CD14-positive monocyte (primary cell): Measurements from ENCODE around the gene OGFRL1. TPM values are rescaled to one million over a fixed set of nuclear protein-coding genes. Genes with fewer than 3 reads are reported as not detected.
A peak's percentile ranks its signal among the peaks of the same experiment; 100 is the strongest.

Experiments
- DNase-seq, 3 donors: peaks; one replicate each; pipeline ENCODE4 v3.0.0-alpha.2; 2011 to 2022
- H2AFZ ChIP-seq: 2 replicates; pipeline ENCODE4 v1.6.0; 2012; ENCODE audit warnings: mild to moderate bottlenecking, low read depth, low read length, inconsistent platforms; ENCODE audit not compliant: insufficient read depth, poor library complexity, severe bottlenecking
- H3K27ac ChIP-seq, 2 donors: 1 replicate in 1 of 2; 2 replicates in 1 of 2; pipeline ENCODE4 v1.5.1; 2012 to 2013; ENCODE audit warnings: low read length in 2 of 2, control low read depth in 1 of 2, inconsistent platforms in 1 of 2, low read depth in 1 of 2, mild to moderate bottlenecking in 1 of 2
- H3K27me3 ChIP-seq, 2 donors: one replicate each; pipeline versions ENCODE4 v1.6.0 to v1.6.1; 2011 to 2013; ENCODE audit warnings: low read length in 2 of 2; ENCODE audit not compliant: control insufficient read depth in 2 of 2, insufficient read depth in 2 of 2
- H3K36me3 ChIP-seq, 2 donors: replicated peaks in 1 of 2; 1 replicate in 1 of 2; 2 replicates in 1 of 2; pipeline versions ENCODE4 v1.5.1 to v1.6.1; 2012 to 2013; ENCODE audit warnings: low read length in 2 of 2, control low read depth in 1 of 2, inconsistent platforms in 1 of 2, mild to moderate bottlenecking in 1 of 2; ENCODE audit not compliant: insufficient read depth in 2 of 2, control insufficient read depth in 1 of 2
- H3K4me1 ChIP-seq, 2 donors: 1 replicate in 1 of 2; 2 replicates in 1 of 2; pipeline versions ENCODE4 v1.5.1 to v1.6.1; 2012 to 2013; ENCODE audit warnings: low read length in 2 of 2, control low read depth in 1 of 2, inconsistent platforms in 1 of 2, mild to moderate bottlenecking in 1 of 2, moderate library complexity in 1 of 2; ENCODE audit not compliant: insufficient read depth in 2 of 2, control insufficient read depth in 1 of 2
- H3K4me2 ChIP-seq: replicated peaks from 2 replicates; pipeline ENCODE3; 2012; ENCODE audit warnings: low read length, moderate library complexity, mild to moderate bottlenecking; ENCODE audit not compliant: poor library complexity, severe bottlenecking; ENCODE audit errors: extremely low read depth
- H3K4me3 ChIP-seq, 3 experiments: fragments of 200-600 bp in 1 of 3; sonication (generic) in 1 of 3; replicated peaks in 1 of 3; 1 replicate in 2 of 3; 2 replicates in 1 of 3; pipeline ENCODE4 v1.5.1; 2011 to 2013; ENCODE audit warnings: low read length in 3 of 3, mild to moderate bottlenecking in 3 of 3, control low read depth in 2 of 3, low read depth in 2 of 3, inconsistent platforms in 1 of 3, moderate library complexity in 1 of 3
- H3K79me2 ChIP-seq: 2 replicates; pipeline ENCODE4 v1.6.0; 2012; ENCODE audit warnings: mild to moderate bottlenecking, control low read depth, inconsistent platforms, low read length, moderate library complexity; ENCODE audit not compliant: insufficient read depth
- H3K9ac ChIP-seq: 2 replicates; pipeline ENCODE4 v1.6.0; 2017; ENCODE audit warnings: low read length, mild to moderate bottlenecking; ENCODE audit not compliant: insufficient read depth, poor library complexity, severe bottlenecking
- H3K9me3 ChIP-seq, 2 donors: replicated peaks in 1 of 2; 1 replicate in 1 of 2; 2 replicates in 1 of 2; pipeline versions ENCODE4 v1.5.1 to v1.6.1; 2012 to 2013; ENCODE audit warnings: low read length in 2 of 2, control low read depth in 1 of 2; ENCODE audit not compliant: control insufficient read depth in 1 of 2, insufficient read depth in 1 of 2
- H4K20me1 ChIP-seq: 2 replicates; pipeline ENCODE4 v1.6.0; 2012; ENCODE audit warnings: mild to moderate bottlenecking, low read length, control low read depth, moderate library complexity; ENCODE audit not compliant: insufficient read depth
- H3K27ac Mint-ChIP-seq, 7 donors: one replicate each; pipeline ENCODE4 v1.8.0; 2020; ENCODE audit warnings: mild to moderate bottlenecking in 7 of 7, mixed read lengths in 7 of 7, moderate library complexity in 6 of 7, inconsistent platforms in 2 of 7
- H3K27me3 Mint-ChIP-seq, 3 donors: one replicate each; pipeline ENCODE4 v1.8.0; 2021 to 2022; ENCODE audit warnings: low read depth in 3 of 3, mild to moderate bottlenecking in 3 of 3, mixed read lengths in 3 of 3, moderate library complexity in 3 of 3, inconsistent platforms in 1 of 3
- H3K36me3 Mint-ChIP-seq, 2 donors: one replicate each; pipeline ENCODE4 v1.8.0; 2020; ENCODE audit warnings: mixed read lengths in 2 of 2, inconsistent platforms in 1 of 2, mild to moderate bottlenecking in 1 of 2
- H3K4me1 Mint-ChIP-seq: one replicate; pipeline ENCODE4 v1.8.0; 2020; ENCODE audit warnings: mild to moderate bottlenecking, mixed read lengths
- H3K4me3 Mint-ChIP-seq, 2 donors: one replicate each; pipeline ENCODE4 v1.8.0; 2020; ENCODE audit warnings: mild to moderate bottlenecking in 2 of 2, mixed read lengths in 2 of 2, moderate library complexity in 1 of 2
- H3K9me3 Mint-ChIP-seq, 7 donors: one replicate each; pipeline ENCODE4 v1.8.0; 2020 to 2022; ENCODE audit warnings: mixed read lengths in 7 of 7, mild to moderate bottlenecking in 6 of 7, moderate library complexity in 6 of 7, inconsistent platforms in 2 of 7
- WGBS: methylation state at CpG from one replicate; pipeline ENCODE4 v1.1.5; 2013; ENCODE audit warnings: missing lambda C conversion rate; ENCODE audit not compliant: insufficient coverage; 5-methylcytosine and 5-hydroxymethylcytosine counted together
- intact Hi-C, 2 donors: fragments of 100-400 bp; cut with micrococcal nuclease; formaldehyde crosslinking; loops; one replicate each; pipeline versions ENCODE4 v1.15.0 to v1.15.1; 2023
- polyA plus RNA-seq, 3 donors: library from polyadenylated mRNA; depleted of rRNA in 1 of 3; unstranded in 2 of 3; stranded (reverse) in 1 of 3; fragments of 300-500 nt in 2 of 3; fragments of >200 nt in 1 of 3; fragmentation: Illumina TruSeq in 2 of 3; gene quantifications; 1 replicate in 2 of 3; 2 replicates in 1 of 3; pipeline ENCODE4 v1.2.3, GENCODE V29; 2012 to 2021
- TF ChIP-seq, protein P1 (sequence below): fragments of 200-600 bp; IDR thresholded peaks from one replicate; pipeline ENCODE4 v1.8.0; 2022; ENCODE audit warnings: antibody characterized with exemption, mild to moderate bottlenecking

Gene OGFRL1
- polyA plus RNA-seq, 3 donors: 52.9 to 72.8 (median 58.3) TPM

DNA sequence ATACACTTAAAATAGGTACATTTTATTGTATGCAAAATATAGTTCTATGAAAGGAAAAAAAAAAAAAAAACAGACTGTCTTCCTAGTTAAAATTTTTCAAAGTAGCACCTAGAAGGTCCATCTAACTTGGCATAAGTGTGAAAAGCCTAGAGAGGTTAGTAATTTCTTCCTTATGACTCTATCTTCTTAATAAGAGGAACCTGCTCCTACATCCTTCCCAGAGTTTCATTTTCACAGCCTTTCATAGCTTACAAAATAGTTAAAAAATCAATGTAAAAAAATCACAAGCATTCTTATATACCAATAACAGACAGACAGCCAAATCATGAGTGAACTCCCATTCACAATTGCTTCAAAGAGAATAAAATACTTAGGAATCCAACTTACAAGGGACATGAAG, 28.8 kb downstream of the OGFRL1 start:
- H3K27me3 ChIP-seq: no peaks in the 10 kb centered on the region
- H3K9me3 ChIP-seq: no peaks in the 10 kb centered on the region
- Mint-ChIP-seq H3K9me3 (no peaks in the 10 kb centered on the region), H3K4me1 (peaks cover 6% of the 10 kb centered on the region), H3K36me3 (no peaks in the 10 kb centered on the region), H3K27ac (no peak overlapping the region), H3K4me3 (no peak overlapping the region), H3K27me3 (no peaks in the 10 kb centered on the region)
- no peak for DNase-seq
- TF ChIP-seq, protein P1, sequence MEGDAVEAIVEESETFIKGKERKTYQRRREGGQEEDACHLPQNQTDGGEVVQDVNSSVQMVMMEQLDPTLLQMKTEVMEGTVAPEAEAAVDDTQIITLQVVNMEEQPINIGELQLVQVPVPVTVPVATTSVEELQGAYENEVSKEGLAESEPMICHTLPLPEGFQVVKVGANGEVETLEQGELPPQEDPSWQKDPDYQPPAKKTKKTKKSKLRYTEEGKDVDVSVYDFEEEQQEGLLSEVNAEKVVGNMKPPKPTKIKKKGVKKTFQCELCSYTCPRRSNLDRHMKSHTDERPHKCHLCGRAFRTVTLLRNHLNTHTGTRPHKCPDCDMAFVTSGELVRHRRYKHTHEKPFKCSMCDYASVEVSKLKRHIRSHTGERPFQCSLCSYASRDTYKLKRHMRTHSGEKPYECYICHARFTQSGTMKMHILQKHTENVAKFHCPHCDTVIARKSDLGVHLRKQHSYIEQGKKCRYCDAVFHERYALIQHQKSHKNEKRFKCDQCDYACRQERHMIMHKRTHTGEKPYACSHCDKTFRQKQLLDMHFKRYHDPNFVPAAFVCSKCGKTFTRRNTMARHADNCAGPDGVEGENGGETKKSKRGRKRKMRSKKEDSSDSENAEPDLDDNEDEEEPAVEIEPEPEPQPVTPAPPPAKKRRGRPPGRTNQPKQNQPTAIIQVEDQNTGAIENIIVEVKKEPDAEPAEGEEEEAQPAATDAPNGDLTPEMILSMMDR: no peak
- no peaks in the 10 kb centered on the region for H4K20me1 ChIP-seq
- H3K4me2 ChIP-seq: no peak overlapping the region
- no peaks in the 10 kb centered on the region for H3K4me1 ChIP-seq
- H2AFZ ChIP-seq: no peak overlapping the region
- H3K9ac ChIP-seq: no peak overlapping the region
- intact Hi-C loops: no loop called here
- H3K27ac ChIP-seq: no peak overlapping the region
- no peaks in the 10 kb centered on the region for H3K79me2 ChIP-seq
- H3K4me3 ChIP-seq: no peak overlapping the region
- H3K36me3 ChIP-seq: no peaks in the 10 kb centered on the region

DNA sequence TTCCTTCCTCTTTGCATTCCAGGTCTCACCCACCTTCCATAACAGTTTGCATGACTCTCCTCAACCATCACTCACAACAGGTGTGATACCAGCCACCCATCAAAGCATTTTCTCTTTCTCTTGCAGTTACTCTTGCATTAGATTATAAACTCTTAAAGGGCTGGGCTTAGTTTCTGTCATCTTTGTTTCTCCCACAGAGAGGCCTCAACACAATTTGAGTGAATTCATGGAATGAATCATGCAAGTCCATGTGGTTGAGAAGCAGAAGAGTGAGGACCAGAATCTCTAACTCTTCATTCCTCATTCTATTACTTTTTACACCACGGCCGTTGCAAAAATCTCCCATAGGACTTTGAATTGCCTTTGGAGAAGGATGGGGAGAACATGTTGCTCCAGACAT, 31.4 kb downstream of the OGFRL1 start:
- H4K20me1 ChIP-seq: no peaks in the 10 kb centered on the region
- H3K27ac ChIP-seq: no peak overlapping the region
- H2AFZ ChIP-seq: no peak overlapping the region
- no peak overlapping the region for H3K9ac ChIP-seq
- Mint-ChIP-seq H3K36me3 (no peaks in the 10 kb centered on the region), H3K4me1 (peaks cover 12% of the 10 kb centered on the region), H3K4me3 (no peak overlapping the region), H3K27me3 (no peaks in the 10 kb centered on the region), H3K9me3 (no peaks in the 10 kb centered on the region), H3K27ac (peak overlapping the region in 1 of 7 donors; percentile 1)
- intact Hi-C loops: no loop called here
- DNase-seq: no peak
- H3K36me3 ChIP-seq: no peaks in the 10 kb centered on the region
- H3K79me2 ChIP-seq: no peaks in the 10 kb centered on the region
- no peaks in the 10 kb centered on the region for H3K27me3 ChIP-seq
- H3K9me3 ChIP-seq: no peaks in the 10 kb centered on the region
- peaks cover 4 to 12% of the 10 kb centered on the region in 2 donors for H3K4me1 ChIP-seq
- H3K4me3 ChIP-seq: no peak overlapping the region
- WGBS: no CpG with 5 or more reads among the region's 2 CpGs
- H3K4me2 ChIP-seq: no peak overlapping the region
- TF ChIP-seq, protein P1: no peak
